VCaP (cell line): ENCODE data around the gene ELAPOR1.

ENCODE experiments used
- H3K27ac ChIP-seq: fragments of 450-650 bp; 2 replicates; pipeline ENCODE4 v1.5.1; 2017
- CTCF ChIP-seq: fragments of 450-650 bp; conservative IDR thresholded peaks from 2 replicates; pipeline ENCODE4 v1.5.1; 2017; ENCODE audit warnings: mild to moderate bottlenecking, moderate library complexity

Gene ELAPOR1

GRCh38 chr1:109162626-109163025 lies 48.7 kb downstream of the ELAPOR1 start:
- H3K27ac ChIP-seq, result no peak overlapping the region
- no peak for TF ChIP-seq CTCF

- H3K27ac ChIP-seq, result no peak overlapping the region
- no peak for TF ChIP-seq CTCF
These were observed 49.6 kb downstream of the ELAPOR1 start for GRCh38 chr1:109163551-109163950.
